HG03039 (cell line): ENCODE data around the gene PRAC1.

Experiments used
- ATAC-seq: cut with Tn5 transposase; IDR thresholded peaks from one replicate; pipeline ENCODE4 v1.9.1; 2021; ENCODE audit warnings: mild to moderate bottlenecking, moderate library complexity; ENCODE audit not compliant: unreplicated experiment

PRAC1 gene

GRCh38 chr17:48722201-48722907 lies at the start of gene PRAC1:
Gene PRAC1, minus strand, starts transcription at chr17:48722518. Its CDS starts 126 bp downstream, at chr17:48722392.
- ATAC-seq = no peak

- ATAC-seq = no peak
Measured at GRCh38 chr17:48770954-48771353, 48.6 kb upstream of the PRAC1 start.

DNA sequence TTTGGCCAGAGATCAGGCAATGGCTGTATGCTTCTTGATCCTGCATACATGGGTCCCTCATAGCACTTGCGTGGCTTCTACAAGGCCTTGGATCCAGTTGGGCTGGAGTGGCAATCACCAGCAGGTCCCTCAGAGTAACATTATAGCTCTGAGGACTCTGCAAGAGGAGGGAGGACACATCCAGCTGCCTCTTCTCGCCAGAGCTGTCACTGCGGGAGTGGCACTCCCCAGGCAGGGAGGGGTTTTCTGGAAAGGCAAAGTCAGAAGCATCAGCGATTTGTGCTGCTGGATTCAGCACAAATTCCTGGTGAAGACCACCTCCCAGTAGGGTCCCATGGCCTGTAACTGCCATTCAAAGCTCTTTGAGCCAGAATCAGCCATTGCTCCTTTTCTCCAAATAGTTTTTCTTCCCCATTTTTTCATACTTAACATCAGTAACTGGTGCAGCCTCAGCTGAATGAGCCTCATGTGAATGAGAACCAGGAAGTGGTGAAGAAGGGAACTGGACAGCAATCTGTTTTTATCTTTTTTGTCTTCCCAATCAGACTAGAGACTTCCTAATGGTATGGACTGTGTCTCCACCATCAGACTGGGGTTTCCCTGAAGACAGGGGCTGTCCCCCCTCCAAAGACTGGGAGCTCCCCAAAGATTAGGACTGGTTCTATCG lies 46.8 kb upstream of the PRAC1 start:
- no peak for ATAC-seq

GRCh38 chr17:48767263-48767774 lies 45.0 kb upstream of the PRAC1 start:
- ATAC-seq = no peak

- ATAC-seq = no peak
Measured at GRCh38 chr17:48761114-48761513, 38.8 kb upstream of the PRAC1 start.

GRCh38 chr17:48760411-48760810 lies 38.1 kb upstream of the PRAC1 start:
- ATAC-seq = no peak

- ATAC-seq = no peak
Measured at GRCh38 chr17:48759288-48759687, 37.0 kb upstream of the PRAC1 start.

DNA sequence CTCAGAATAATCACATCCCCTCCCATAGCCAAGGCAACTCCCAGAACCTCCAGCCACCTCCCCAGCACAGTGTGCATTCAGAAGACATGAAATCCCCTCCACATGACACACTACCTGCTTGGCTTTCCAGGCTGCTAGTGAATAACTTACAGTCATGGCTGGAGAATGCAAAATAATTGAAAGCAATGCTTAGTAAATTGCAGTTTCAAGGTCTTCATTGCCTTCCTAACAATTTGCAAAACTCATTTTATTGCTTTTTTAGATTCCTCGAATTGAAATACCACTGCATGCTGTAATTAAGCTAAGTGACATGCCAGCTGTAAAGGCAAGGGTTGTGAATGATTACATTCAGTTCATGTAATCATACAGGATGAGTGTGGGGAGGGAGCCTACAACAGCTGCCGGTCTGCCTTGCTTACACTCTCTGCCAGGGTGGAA lies 35.2 kb upstream of the PRAC1 start:
- no peak for ATAC-seq

DNA sequence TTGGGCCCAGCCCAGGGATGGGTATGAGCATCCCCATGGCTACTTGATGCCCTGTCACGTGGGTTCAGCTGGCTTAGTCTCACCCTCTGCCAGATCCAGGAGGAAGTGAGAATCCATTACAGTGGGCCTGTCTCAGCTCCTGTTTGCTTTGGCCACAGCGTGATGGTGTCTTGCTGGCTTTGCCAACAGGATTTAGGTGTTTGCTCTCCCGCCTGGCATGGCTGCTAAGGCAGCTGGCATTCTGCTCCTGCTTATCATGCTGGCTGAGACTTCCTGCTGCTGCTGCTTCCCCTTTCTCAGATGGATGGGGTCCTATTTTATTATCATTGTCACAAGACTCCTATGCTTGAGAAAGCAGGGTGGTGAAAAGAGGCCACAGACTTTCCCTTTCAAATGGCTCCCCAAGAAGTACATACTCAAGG lies 34.5 kb upstream of the PRAC1 start:
- ATAC-seq = no peak

DNA sequence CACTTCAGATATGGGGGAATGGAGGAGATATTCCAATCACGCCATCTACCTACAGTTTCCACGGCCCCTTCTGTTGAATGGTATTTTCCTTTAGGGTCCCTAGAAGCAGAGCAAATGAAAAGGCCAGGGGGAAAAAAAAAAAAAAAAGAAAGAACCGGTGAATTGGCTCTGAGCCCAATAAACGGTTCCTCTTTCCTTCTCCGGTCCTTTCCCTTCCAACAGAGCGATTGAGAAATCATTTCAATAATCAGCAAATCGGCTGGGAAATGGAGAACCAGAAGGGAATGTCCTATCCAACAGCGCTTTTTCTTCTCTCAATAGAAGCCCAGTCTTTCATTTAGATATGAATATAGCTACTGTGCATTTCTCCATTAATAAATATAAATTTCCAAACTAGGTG lies 33.0 kb upstream of the PRAC1 start:
- no peak for ATAC-seq

DNA sequence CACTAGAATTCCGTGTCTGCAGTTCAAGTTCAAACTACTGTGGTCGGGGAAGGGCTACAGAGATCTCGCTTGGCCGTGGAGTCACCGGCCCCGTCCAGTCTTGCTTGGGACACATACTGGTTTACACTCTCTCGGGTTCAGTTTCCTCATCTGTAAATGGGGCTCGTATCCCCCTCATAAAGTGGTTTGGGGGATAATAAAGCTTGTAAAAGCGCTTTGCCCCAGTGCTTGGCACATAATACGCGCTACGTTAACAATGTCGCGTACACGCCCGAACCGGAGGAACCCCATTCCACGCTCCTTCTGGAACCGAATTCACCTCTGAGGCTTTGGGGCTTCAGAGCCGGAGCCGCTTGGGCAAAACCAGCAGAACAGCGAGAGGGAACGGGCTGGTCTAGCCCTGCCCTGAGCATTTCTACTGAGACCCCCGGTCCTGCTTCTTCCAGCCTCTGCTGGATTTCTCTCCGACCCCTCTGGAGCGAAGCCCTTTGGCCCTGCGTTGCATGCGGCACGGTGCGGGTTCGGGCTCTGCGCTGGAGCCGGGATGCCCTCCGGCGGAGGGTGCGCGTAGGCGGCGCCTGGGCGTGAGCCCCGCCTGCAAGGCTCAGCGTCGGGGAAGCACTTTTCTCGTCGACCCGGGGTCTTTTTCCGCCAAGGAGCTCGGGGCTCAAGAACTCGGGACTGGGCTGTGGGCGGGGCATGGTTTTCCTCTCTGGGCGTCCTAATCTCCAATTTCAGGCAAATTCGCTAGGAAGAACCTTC lies 32.4 kb upstream of the PRAC1 start:
- ATAC-seq = no peak

DNA sequence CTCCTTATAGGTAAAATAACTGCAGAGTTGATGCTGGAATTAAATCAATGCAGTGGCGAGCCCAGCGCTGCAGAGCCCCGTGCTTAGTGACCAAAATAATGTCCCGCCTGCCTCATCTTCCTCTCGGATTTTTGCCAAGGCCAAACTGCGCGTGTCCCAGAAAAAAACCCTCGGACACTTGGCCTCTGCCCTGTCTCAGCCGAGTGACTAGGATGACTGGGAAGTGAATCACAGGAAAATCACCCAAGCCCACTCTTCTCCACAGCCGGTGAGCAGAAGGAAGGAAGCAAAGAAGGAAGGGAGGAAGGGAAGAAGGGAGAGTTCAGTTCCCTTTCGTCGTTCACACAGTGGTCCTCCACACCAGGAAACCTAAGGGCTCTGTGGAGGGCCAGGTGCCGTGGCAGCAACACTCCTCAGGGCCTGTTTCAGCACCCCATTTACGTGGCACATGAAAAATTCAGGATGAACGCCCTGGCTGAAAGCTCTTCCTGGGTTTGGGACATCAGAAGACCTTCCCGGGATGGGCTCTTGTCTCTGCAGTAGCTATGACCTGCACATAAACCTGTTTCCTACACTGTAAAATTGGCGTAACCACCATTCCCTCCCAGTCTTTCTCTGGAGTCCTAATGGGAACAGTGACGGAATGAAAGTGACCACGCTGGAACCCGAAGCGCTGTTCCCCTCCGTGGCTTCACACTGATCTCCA lies 31.6 kb upstream of the PRAC1 start:
- ATAC-seq = no peak

- no peak for ATAC-seq
Measured at GRCh38 chr17:48752399-48753288, 30.3 kb upstream of the PRAC1 start.

DNA sequence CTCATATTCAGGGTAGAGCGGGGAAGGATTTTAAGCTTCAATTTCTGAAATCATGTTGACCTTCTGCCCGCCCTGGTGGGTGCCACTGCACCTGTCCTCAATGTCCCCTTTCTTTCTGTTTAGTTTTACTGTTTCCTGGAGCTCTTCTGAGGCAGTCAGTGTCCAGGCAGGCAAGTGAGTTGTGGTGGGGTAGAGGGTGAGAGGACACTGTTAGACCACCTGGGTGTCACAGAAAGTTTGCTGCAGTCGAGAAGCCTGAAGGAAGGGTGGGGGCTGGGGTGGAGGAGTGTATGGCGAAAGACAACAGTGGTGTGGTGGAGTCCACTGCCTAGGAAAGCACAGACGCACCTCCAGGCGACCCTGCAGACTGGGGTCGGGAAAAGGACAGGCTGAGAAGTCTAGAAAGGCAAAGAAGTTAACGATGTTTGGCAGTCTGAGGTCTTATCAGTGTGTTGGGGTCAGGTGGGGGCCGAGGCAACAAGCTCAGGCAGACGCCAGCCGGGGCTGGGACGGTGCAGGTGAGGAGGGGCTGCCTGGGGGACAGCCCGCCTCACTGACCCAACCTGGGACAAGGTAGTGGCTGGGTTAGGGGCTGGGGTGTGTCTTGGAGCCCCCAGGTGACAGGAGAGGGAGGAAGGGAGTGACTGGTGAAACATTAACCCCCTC lies 29.5 kb upstream of the PRAC1 start:
- no peak for ATAC-seq

DNA sequence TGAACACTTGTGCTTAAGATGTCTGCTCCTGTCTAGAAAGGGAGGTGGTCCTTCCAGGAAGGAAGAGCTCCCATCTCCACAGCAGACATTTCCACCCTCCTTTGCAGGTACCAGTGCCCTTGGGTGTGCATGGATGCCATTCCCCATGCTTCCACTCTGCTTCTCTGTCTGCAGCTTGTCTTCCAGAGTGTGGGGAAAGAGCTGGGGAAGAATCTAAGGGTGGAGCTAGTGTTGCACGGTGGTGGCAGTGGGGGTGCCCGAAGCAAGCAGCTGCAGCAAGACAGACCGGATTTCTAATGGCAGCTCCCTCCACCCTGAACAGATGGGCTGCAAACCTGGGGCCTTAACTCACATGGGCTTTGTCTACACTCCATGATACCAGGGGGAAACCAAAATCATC lies 28.9 kb upstream of the PRAC1 start:
- no peak for ATAC-seq

GRCh38 chr17:48749621-48750553 lies 27.6 kb upstream of the PRAC1 start:
- ATAC-seq = no peak

DNA sequence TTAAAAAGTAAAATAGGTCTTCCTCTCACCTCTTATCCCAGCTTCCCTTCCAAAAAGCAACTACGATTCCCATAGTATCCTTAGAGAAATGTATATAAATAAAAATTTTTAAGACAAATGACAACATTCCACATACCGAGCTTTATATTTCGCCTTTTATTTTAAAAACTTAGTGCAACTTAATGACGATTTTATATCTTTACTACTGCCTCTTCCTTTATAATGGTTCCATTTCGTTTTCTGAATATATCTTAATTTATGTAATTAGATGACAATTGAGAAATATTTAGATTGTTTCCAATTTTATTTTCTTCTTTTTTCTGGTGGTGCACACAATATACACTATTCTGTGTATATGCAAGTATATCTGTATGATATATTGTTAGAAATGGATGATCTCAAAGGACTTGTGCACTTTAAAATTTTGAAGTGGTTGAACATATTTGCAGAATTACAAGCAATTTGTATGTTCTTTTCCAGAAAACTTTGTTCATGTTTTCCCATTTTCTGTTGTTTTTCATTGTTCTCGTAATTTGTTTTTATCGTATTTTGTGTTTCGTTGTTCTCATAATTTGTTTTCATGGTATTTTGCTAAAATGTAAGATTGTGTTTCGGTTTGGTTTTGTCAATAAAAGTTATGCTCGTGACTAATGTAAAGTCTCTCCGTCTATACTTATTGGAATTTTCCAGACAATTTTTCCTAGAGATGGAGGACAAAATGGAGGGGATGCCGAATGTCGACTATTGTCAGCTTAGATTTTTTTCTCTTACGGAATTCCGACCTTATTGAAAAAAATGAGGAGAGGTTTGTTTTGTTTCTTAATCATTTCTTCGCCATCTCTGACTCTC lies 26.6 kb upstream of the PRAC1 start:
- no peak for ATAC-seq
